H9 (cell line): ENCODE data around the gene ANO9. TPM values are rescaled to one million over a fixed set of nuclear protein-coding genes. Genes with fewer than 3 reads are reported as not detected.

ENCODE experiments used
- DNase-seq: peaks from one replicate; pipeline ENCODE4 v3.0.0-alpha.2; 2017
- H2AFZ ChIP-seq: one replicate; pipeline ENCODE4 v1.6.1; 2013; ENCODE audit warnings: mild to moderate bottlenecking, low read length, control low read depth, moderate library complexity
- H2AK5ac ChIP-seq: 2 replicates; pipeline ENCODE4 v1.6.1; 2013; ENCODE audit warnings: low read length, control low read depth, mixed read lengths; ENCODE audit not compliant: insufficient read length
- H2BK120ac ChIP-seq: one replicate; pipeline ENCODE4 v1.6.1; 2013; ENCODE audit warnings: low read depth, mild to moderate bottlenecking, low read length, control low read depth, inconsistent platforms; ENCODE audit not compliant: poor library complexity, severe bottlenecking
- H2BK12ac ChIP-seq: 2 replicates; pipeline ENCODE4 v1.6.1; 2013; ENCODE audit warnings: low read length, control low read depth, mixed read lengths, low read depth; ENCODE audit not compliant: insufficient read length
- H2BK15ac ChIP-seq: 2 replicates; pipeline ENCODE4 v1.6.1; 2013; ENCODE audit warnings: low read depth, low read length, control low read depth
- H2BK20ac ChIP-seq: one replicate; pipeline ENCODE4 v1.6.1; 2013; ENCODE audit warnings: low read depth, mild to moderate bottlenecking, low read length, control low read depth, inconsistent platforms; ENCODE audit not compliant: poor library complexity, severe bottlenecking
- H2BK5ac ChIP-seq: 2 replicates; pipeline ENCODE4 v1.6.1; 2013; ENCODE audit warnings: low read length, control low read depth, mixed read lengths; ENCODE audit not compliant: insufficient read length
- H3K14ac ChIP-seq: 2 replicates; pipeline ENCODE4 v1.6.1; 2013; ENCODE audit warnings: low read length, control low read depth; ENCODE audit not compliant: insufficient read depth
- H3K18ac ChIP-seq: 2 replicates; pipeline ENCODE4 v1.6.1; 2013; ENCODE audit warnings: low read depth, mild to moderate bottlenecking, mixed read lengths, low read length, control low read depth; ENCODE audit not compliant: insufficient read length
- H3K23ac ChIP-seq: 2 replicates; pipeline ENCODE4 v1.6.1; 2013; ENCODE audit warnings: low read length, control low read depth, mixed read lengths, low read depth; ENCODE audit not compliant: insufficient read length
- H3K23me2 ChIP-seq: 2 replicates; pipeline ENCODE4 v1.6.1; 2013; ENCODE audit warnings: low read depth, mild to moderate bottlenecking, mixed read lengths, low read length, control low read depth; ENCODE audit not compliant: insufficient read length, poor library complexity, severe bottlenecking
- H3K27ac ChIP-seq: 2 replicates; pipeline ENCODE4 v1.5.1; 2013; ENCODE audit warnings: low read length, control low read depth, mixed read lengths, low read depth; ENCODE audit not compliant: insufficient read length
- H3K27me3 ChIP-seq: 2 replicates; pipeline ENCODE4 v1.6.1; 2013; ENCODE audit warnings: low read length, control low read depth, inconsistent platforms; ENCODE audit not compliant: insufficient read depth
- H3K4ac ChIP-seq: 2 replicates; pipeline ENCODE4 v1.6.1; 2013; ENCODE audit warnings: low read depth, mild to moderate bottlenecking, control low read depth, inconsistent platforms, low read length, moderate library complexity
- H3K4me1 ChIP-seq: 2 replicates; pipeline ENCODE4 v1.6.1; 2013; ENCODE audit warnings: low read length, control low read depth, inconsistent platforms; ENCODE audit not compliant: insufficient read depth
- H3K4me2 ChIP-seq: 2 replicates; pipeline ENCODE4 v1.6.1; 2013; ENCODE audit warnings: low read length, control low read depth, mixed read lengths; ENCODE audit not compliant: insufficient read length, insufficient read depth
- H3K56ac ChIP-seq: 2 replicates; pipeline ENCODE4 v1.6.1; 2013; ENCODE audit warnings: low read depth, mild to moderate bottlenecking, mixed read lengths, low read length, control low read depth; ENCODE audit not compliant: insufficient read length
- H3K79me1 ChIP-seq: 2 replicates; pipeline ENCODE4 v1.6.1; 2013; ENCODE audit warnings: low read depth, mild to moderate bottlenecking, moderate library complexity, low read length, control low read depth, inconsistent platforms; ENCODE audit not compliant: insufficient read depth, poor library complexity, severe bottlenecking
- H3K79me2 ChIP-seq: 2 replicates; pipeline ENCODE4 v1.6.1; 2013; ENCODE audit warnings: low read length, control low read depth, inconsistent platforms; ENCODE audit not compliant: insufficient read depth
- H3K9ac ChIP-seq: 2 replicates; pipeline ENCODE4 v1.6.1; 2013; ENCODE audit warnings: low read length, control low read depth, mixed read lengths; ENCODE audit not compliant: insufficient read length; ENCODE audit errors: extremely low read depth
- H3K9me3 ChIP-seq: one replicate; pipeline ENCODE4 v1.6.1; 2013; ENCODE audit warnings: low read depth, low read length, inconsistent platforms; ENCODE audit not compliant: control insufficient read depth
- H3T11ph ChIP-seq: one replicate; pipeline ENCODE4 v1.6.1; 2013; ENCODE audit warnings: mild to moderate bottlenecking, low read length, control low read depth, inconsistent platforms
- H4K20me1 ChIP-seq: one replicate; pipeline ENCODE4 v1.6.1; 2013; ENCODE audit not compliant: control insufficient read depth, insufficient read length, insufficient read depth
- H4K5ac ChIP-seq: 2 replicates; pipeline ENCODE4 v1.6.1; 2013; ENCODE audit warnings: low read depth, mild to moderate bottlenecking, mixed read lengths, low read length, control low read depth; ENCODE audit not compliant: insufficient read length
- H4K8ac ChIP-seq: replicated peaks from 2 replicates; pipeline ENCODE4 v1.6.1; 2013; ENCODE audit warnings: low read length, control low read depth, mixed read lengths, low read depth; ENCODE audit not compliant: insufficient read length
- H4K91ac ChIP-seq: 2 replicates; pipeline ENCODE4 v1.6.1; 2013; ENCODE audit warnings: low read depth, mild to moderate bottlenecking, moderate library complexity, mixed read lengths, low read length, control low read depth; ENCODE audit not compliant: insufficient read length
- H3K27ac Mint-ChIP-seq, 3 experiments: 2 replicates in 2 of 3; 3 replicates in 1 of 3; pipeline ENCODE4 v1.8.0; 2020 to 2021; ENCODE audit warnings: mixed read lengths in 3 of 3, mild to moderate bottlenecking in 1 of 3, moderate library complexity in 1 of 3
- H3K27me3 Mint-ChIP-seq: 2 replicates; pipeline ENCODE4 v1.8.0; 2021; ENCODE audit warnings: low read depth, mild to moderate bottlenecking, moderate library complexity, mixed read lengths
- H3K36me3 Mint-ChIP-seq, 3 experiments: 2 replicates in 2 of 3; 3 replicates in 1 of 3; pipeline ENCODE4 v1.8.0; 2020 to 2021; ENCODE audit warnings: low read depth in 3 of 3, mixed read lengths in 3 of 3; ENCODE audit not compliant: insufficient read depth in 1 of 3
- H3K4me1 Mint-ChIP-seq, 2 experiments: 2 replicates each; pipeline ENCODE4 v1.8.0; 2020; ENCODE audit warnings: mixed read lengths in 2 of 2
- H3K4me3 Mint-ChIP-seq, 2 experiments: 2 replicates in 1 of 2; 3 replicates in 1 of 2; pipeline ENCODE4 v1.8.0; 2020 to 2021; ENCODE audit warnings: mild to moderate bottlenecking in 2 of 2, mixed read lengths in 2 of 2, moderate library complexity in 1 of 2
- H3K9me3 Mint-ChIP-seq, 2 experiments: 2 replicates in 1 of 2; 3 replicates in 1 of 2; pipeline ENCODE4 v1.8.0; 2020; ENCODE audit warnings: mild to moderate bottlenecking in 2 of 2, mixed read lengths in 2 of 2, moderate library complexity in 1 of 2
- WGBS: extraction: QIAGEN DNeasy Blood & Tissue Kit; methylation state at CpG from one replicate; pipeline ENCODE4 v1.1.7; 2013; ENCODE audit warnings: missing lambda C conversion rate, low lambda C conversion rate, mixed read lengths; ENCODE audit not compliant: insufficient read length; ENCODE audit errors: extremely low coverage; 5-methylcytosine and 5-hydroxymethylcytosine counted together
- total RNA-seq: library from RNA; stranded (reverse); gene quantifications from 2 replicates; pipeline ENCODE4 v1.2.1, GENCODE V29; 2021
- TF ChIP-seq, protein P1 (sequence below): fragments of 200-600 bp; sonication (generic); conservative IDR thresholded peaks from 3 replicates; pipeline ENCODE4 v1.8.0; 2021; ENCODE audit warnings: antibody characterized with exemption, mild to moderate bottlenecking

ANO9 gene
- total RNA-seq, 1 experiment from 2014 or later: 13.1 TPM

DNA sequence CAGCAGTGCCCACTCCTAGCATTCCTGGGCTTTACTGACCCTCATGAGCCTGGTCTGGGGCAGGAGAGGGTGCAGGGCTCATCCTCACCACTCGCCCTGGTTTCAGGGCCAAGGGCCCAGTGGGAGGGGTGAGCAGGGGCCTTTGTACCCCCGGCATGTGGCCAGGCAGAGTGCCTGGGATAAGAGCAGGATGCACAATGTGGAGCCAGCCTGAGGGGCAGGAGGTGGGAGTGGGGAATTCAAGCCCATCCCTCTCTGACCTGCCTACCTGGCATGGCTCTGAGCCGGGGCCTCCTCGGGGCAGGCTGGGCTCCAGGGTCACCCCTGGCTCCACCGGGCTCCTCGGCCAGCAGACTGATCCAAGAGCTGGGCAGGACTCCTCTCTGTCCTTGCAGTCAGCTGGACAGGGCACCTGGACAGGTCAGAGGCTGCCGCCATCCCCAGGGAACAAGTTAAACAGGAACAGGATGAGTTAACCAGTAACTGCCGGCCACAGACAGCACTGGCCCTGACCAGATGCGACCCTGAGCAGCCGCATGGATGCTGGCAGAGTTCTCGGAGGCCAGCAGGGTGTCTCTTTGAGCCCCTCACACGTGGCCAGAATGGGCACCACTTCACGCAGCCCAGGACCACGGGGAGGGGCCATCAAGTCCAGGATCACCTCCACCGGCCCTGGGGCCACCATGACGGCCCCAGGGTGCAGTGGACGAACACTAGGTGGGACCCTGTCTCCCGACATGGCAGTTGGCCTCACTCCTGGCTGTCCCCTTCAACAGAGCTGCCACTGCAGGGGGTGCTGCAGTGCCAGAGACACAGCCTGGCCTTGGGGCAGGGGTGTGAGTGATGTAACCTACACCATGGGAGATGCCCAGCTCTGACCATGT lies 32.0 kb downstream of the ANO9 start:
- Histone ChIP-seq H4K8ac (no peak overlapping the region), H3K27me3 (no peaks in the 10 kb centered on the region), H4K20me1 (peaks cover 4% of the 10 kb centered on the region), H4K91ac (no peak overlapping the region), H4K5ac (no peak overlapping the region), H3K14ac (no peak overlapping the region; the same call in 1 of the 2 replicates), H2AFZ (no peak overlapping the region), H2BK5ac (no peak overlapping the region), H2BK20ac (no peak overlapping the region), H3K79me1 (no peaks in the 10 kb centered on the region), H2BK15ac (no peak overlapping the region), H2BK12ac (no peak overlapping the region), H3T11ph (no peak overlapping the region), H3K56ac (no peak overlapping the region), H3K18ac (no peak overlapping the region), H3K9ac (no peak overlapping the region), H3K4me1 (no peaks in the 10 kb centered on the region), H2AK5ac (no peak overlapping the region), H3K23ac (no peak overlapping the region), H3K27ac (no peak overlapping the region), H3K23me2 (peaks cover 8% of the 10 kb centered on the region), H3K9me3 (no peaks in the 10 kb centered on the region), H3K4me2 (no peak overlapping the region), H3K79me2 (no peaks in the 10 kb centered on the region; the same call in 1 of the 2 replicates), H3K4ac (no peak overlapping the region), H2BK120ac (no peak overlapping the region)
- no CpG with 5 or more reads among the region's 18 CpGs for WGBS
- Mint-ChIP-seq H3K36me3 (no peaks in the 10 kb centered on the region; a peak in 3 of 7 replicates), H3K4me3 (no peak overlapping the region), H3K4me1 (peaks cover 7 to 12% of the 10 kb centered on the region in 2 experiments), H3K9me3 (no peaks in the 10 kb centered on the region), H3K27ac (no peak overlapping the region), H3K27me3 (peaks cover 5% of the 10 kb centered on the region)
- no peak for DNase-seq
- TF ChIP-seq, protein P1, sequence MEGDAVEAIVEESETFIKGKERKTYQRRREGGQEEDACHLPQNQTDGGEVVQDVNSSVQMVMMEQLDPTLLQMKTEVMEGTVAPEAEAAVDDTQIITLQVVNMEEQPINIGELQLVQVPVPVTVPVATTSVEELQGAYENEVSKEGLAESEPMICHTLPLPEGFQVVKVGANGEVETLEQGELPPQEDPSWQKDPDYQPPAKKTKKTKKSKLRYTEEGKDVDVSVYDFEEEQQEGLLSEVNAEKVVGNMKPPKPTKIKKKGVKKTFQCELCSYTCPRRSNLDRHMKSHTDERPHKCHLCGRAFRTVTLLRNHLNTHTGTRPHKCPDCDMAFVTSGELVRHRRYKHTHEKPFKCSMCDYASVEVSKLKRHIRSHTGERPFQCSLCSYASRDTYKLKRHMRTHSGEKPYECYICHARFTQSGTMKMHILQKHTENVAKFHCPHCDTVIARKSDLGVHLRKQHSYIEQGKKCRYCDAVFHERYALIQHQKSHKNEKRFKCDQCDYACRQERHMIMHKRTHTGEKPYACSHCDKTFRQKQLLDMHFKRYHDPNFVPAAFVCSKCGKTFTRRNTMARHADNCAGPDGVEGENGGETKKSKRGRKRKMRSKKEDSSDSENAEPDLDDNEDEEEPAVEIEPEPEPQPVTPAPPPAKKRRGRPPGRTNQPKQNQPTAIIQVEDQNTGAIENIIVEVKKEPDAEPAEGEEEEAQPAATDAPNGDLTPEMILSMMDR: no peak
